Coronary artery (tissue), 2 donors: ENCODE measurements around the gene BMPR2.

Source experiments
- DNase-seq: peaks from one replicate; pipeline ENCODE4 v3.0.0-alpha.2; 2017; ENCODE audit warnings: low spot score
- H3K27ac ChIP-seq, 2 donors: fragments of 200-600 bp; sonication (generic); one replicate each; pipeline ENCODE4 v1.5.1; 2016 to 2019
- H3K4me3 ChIP-seq: fragments of 200-600 bp; sonication (generic); 2 replicates; pipeline ENCODE4 v1.5.1; 2016; ENCODE audit warnings: mild to moderate bottlenecking, moderate library complexity
- CTCF ChIP-seq: fragments of 200-600 bp; sonication (generic); IDR thresholded peaks from one replicate; pipeline ENCODE4 v1.5.1; 2019; ENCODE audit warnings: antibody characterized with exemption

BMPR2 gene

DNA sequence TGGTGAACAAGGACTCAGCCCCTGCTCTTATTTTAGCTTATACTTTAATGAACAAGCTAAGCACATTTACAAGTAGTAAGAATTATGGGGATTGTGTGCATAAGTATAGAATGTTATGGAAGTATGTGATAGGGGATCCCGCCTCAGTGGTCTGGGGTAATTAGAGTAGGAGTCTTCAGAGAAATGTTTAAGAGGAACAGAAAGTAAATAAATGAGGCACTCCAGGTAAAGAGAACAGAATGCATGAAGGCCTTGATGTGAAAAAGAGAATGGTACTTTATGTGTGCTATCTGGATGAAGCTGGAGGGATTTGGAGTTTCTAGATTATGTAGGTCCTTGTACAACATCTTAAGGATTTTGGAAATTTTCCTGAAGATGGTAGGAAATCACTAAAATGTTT, 76.6 kb downstream of the BMPR2 start:
- Histone ChIP-seq H3K27ac (no peak overlapping the region), H3K4me3 (no peak overlapping the region)
- no peak for DNase-seq
- no peak for TF ChIP-seq CTCF

DNA sequence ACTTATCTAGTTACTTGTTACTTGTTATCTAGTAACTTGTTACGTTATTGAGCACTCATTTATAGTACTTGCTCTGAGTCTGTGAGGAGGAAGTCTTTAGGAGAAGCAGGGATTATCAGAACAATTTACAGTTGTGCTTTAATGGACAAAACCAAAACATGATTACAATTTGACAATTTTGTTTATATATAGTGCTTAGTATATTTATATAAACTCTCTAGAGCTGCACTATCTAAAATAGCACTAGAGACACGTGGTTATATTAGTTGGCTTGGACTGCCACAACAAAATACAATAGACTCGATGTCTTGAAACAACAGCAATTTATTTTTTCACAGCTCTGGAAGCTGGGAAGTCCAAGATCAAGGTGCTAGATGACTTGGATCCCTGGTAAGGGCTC, 78.4 kb downstream of the BMPR2 start:
- Histone ChIP-seq H3K4me3 (no peak overlapping the region), H3K27ac (peak overlapping the region in 1 of 2 donors; percentile 2)
- TF ChIP-seq CTCF, result no peak
- no peak for DNase-seq

GRCh38 chr2:202455114-202455513, 79.0 kb downstream of the BMPR2 start:
- Histone ChIP-seq H3K4me3 (no peak overlapping the region), H3K27ac (no peak overlapping the region)
- DNase-seq, result no peak
- no peak for TF ChIP-seq CTCF

DNA sequence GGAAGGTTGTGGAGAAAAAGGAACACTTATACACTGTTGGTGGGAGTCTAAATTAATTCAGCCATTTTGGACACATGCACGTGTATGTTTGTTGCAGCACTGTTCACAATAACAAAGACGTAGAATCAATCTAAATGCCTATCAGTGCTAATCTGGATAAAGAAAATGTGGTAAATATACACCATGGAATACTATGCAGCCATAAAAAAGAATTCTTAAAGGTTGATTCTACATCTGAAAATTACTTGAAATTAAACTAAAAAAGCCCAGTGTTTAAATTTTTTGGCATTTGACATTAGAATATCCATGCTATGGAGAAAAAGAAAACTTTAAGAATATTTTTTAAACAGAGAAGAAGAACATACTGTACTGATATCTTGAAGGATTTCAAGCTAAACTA, 84.0 kb downstream of the BMPR2 start:
- Histone ChIP-seq H3K4me3 (no peak overlapping the region), H3K27ac (no peak overlapping the region)
- TF ChIP-seq CTCF, result no peak
- no peak for DNase-seq

DNA sequence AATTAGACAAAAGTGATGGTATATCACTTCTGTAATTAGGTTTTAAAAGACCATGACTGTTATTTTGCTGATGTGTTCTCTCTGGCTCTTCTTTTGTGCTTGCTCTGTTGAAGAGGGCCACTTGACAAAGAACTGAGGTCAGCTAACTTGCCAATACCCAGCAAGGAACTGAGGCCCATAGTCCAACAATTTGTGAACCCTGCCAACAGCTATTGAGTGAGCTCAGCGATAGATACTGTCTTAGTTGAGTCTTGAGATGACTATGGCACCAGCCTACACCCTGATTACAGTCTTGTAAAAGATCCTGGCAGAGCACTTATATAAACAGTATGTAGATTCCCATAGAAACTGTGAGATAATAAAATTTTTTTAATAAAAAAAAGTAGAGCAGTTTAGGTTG, 103.0 kb downstream of the BMPR2 start:
- DNase-seq, result no peak
- no peak for TF ChIP-seq CTCF
- Histone ChIP-seq H3K27ac (no peak overlapping the region), H3K4me3 (no peak overlapping the region)

GRCh38 chr2:202479610-202480009, 103.5 kb downstream of the BMPR2 start:
- Histone ChIP-seq H3K27ac (no peak overlapping the region), H3K4me3 (no peak overlapping the region)
- no peak for TF ChIP-seq CTCF
- no peak for DNase-seq

- TF ChIP-seq CTCF, result no peak
Measured at GRCh38 chr2:202486351-202486750, 110.2 kb downstream of the BMPR2 start.

More at GRCh38 chr2:202486351-202486750, 110.2 kb downstream of the BMPR2 start:
- Histone ChIP-seq H3K4me3 (no peak overlapping the region), H3K27ac (no peak overlapping the region)
- DNase-seq, result no peak
